ENCODE results near the gene VSIR.

DNA sequence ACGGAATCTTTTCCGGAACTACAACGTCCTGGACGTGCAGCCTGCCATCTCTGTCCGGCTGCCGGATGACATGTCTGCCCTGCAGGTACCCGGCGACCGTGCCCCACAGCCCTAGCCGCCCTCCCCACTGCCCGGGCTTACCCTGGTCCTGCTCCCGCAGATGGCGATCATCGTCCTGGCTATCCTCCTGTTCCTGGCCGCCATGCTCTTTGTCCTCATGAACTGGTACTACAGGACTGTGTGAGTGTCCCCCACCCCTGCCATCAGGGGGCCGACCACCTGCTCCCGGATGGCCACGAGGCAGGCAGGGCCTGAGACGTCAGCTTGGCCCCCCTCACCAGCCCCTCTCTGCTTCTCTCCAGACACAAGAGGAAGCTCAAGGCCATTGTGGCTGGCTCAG, 38.0 kb upstream of the VSIR start:
- TF ChIP-seq, protein P1, sequence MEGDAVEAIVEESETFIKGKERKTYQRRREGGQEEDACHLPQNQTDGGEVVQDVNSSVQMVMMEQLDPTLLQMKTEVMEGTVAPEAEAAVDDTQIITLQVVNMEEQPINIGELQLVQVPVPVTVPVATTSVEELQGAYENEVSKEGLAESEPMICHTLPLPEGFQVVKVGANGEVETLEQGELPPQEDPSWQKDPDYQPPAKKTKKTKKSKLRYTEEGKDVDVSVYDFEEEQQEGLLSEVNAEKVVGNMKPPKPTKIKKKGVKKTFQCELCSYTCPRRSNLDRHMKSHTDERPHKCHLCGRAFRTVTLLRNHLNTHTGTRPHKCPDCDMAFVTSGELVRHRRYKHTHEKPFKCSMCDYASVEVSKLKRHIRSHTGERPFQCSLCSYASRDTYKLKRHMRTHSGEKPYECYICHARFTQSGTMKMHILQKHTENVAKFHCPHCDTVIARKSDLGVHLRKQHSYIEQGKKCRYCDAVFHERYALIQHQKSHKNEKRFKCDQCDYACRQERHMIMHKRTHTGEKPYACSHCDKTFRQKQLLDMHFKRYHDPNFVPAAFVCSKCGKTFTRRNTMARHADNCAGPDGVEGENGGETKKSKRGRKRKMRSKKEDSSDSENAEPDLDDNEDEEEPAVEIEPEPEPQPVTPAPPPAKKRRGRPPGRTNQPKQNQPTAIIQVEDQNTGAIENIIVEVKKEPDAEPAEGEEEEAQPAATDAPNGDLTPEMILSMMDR (IDR thresholded peaks at IDR 0.05) = no peak
- no peak for TF ChIP-seq POLR2A (IDR thresholded peaks at IDR 0.05)

Data from testis (tissue), 2 donors.